Left cardiac atrium (tissue), 4 donors: ENCODE data around the gene GRPEL2. TPM values are rescaled to one million over a fixed set of nuclear protein-coding genes. Genes with fewer than 3 reads are reported as not detected.

Source experiments
- ATAC-seq, 2 donors: fragments of 200-7000 bp; cut with Tn5 transposase; one replicate each; pipeline ENCODE4 v1.9.1; 2020; ENCODE audit warnings: mild to moderate bottlenecking in 2 of 2, moderate library complexity in 2 of 2
- DNase-seq: peaks from one replicate; pipeline ENCODE4 v3.0.0-alpha.2; 2020
- intact Hi-C, 2 donors: fragments of 100-400 bp; cut with DNase I; formaldehyde crosslinking; loops; one replicate each; pipeline versions ENCODE4 v1.14.1 to v1.15.1; 2022 to 2023
- long read RNA-seq: library from polyadenylated mRNA; unstranded; transcript quantifications from one replicate; pipeline ENCODE4 v2.0.0, GENCODE V29; 2021
- total RNA-seq, 2 donors: library from RNA; stranded (reverse); fragmentation: NEBNext Ultra II Directional; extraction: Animal tissue kit (Norgen Biotek cat#: 25700); gene quantifications; one replicate each; pipeline ENCODE4 v1.2.1, GENCODE V29; 2021
- donor health status: DM: no; HTN: yes; CAD: no.
- donor health status: DM: no; HTN: yes; CAD: no; lungs with severe emphysema.
- donor health status: DM: yes; HTN: yes; CAD: no.
- donor health status: Dilated cardiomyopathy.

The GRPEL2 gene
- 10 to 100 TPM in 1 of 2 donors, 1 to 10 TPM in 1; 8.7 to 15.4 TPM for total RNA-seq
- long read RNA-seq, full-length matches to known transcripts: 10 of 17 reads
- long read RNA-seq, partial matches to known transcripts: 0 of 17 reads
- long read RNA-seq, other reads (novel, unspliced or antisense): 7 of 17 reads

- intact Hi-C loops: no loop called here
- DNase-seq (peak; percentile 98), ATAC-seq (peak; percentile 98 to 99)
Measured at GRCh38 chr5:149345147-149345891, at the start of gene GRPEL2. Gene GRPEL2, plus strand, starts transcription at chr5:149345499. Its CDS starts 41 bp downstream, at chr5:149345540.

- peak; percentile 77 to 78 for ATAC-seq
- intact Hi-C loops: no loop called here
- DNase-seq: no peak
Measured at GRCh38 chr5:149297340-149298025, 47.8 kb upstream of the GRPEL2 start.

GRCh38 chr5:149298163-149298562, 47.1 kb upstream of the GRPEL2 start:
- intact Hi-C loops: no loop called here
- no peak for ATAC-seq
- no peak for DNase-seq

GRCh38 chr5:149298842-149299404, 46.4 kb upstream of the GRPEL2 start:
- intact Hi-C loops: no loop called here
- peak; percentile 15 to 48 for ATAC-seq
- peak; percentile 55 for DNase-seq

GRCh38 chr5:149299451-149300054, 45.7 kb upstream of the GRPEL2 start:
- peak; percentile 68 for DNase-seq
- peak; percentile 5 to 52 for ATAC-seq
- intact Hi-C loops: no loop called here

GRCh38 chr5:149300441-149300840, 44.9 kb upstream of the GRPEL2 start:
- no peak for ATAC-seq
- intact Hi-C loops: no loop called here
- DNase-seq: no peak

- intact Hi-C loops: no loop called here
- ATAC-seq (no peak), DNase-seq (no peak)
Measured at GRCh38 chr5:149301049-149301743, 44.1 kb upstream of the GRPEL2 start.

- ATAC-seq (no peak), DNase-seq (no peak)
- intact Hi-C loops: no loop called here
Measured at GRCh38 chr5:149301744-149302380, 43.4 kb upstream of the GRPEL2 start.

GRCh38 chr5:149302641-149303040, 42.7 kb upstream of the GRPEL2 start:
- DNase-seq: no peak

GRCh38 chr5:149303210-149303609, 42.1 kb upstream of the GRPEL2 start:
- no peak for ATAC-seq
- DNase-seq: no peak
- intact Hi-C loops: no loop called here

More at GRCh38 chr5:149302641-149303040, 42.7 kb upstream of the GRPEL2 start:
- intact Hi-C loops: no loop called here
- ATAC-seq: no peak

GRCh38 chr5:149304195-149305078, 40.9 kb upstream of the GRPEL2 start:
- DNase-seq (no peak), ATAC-seq (peak; percentile 21 to 55)
- intact Hi-C loops: no loop called here

- ATAC-seq (no peak), DNase-seq (no peak)
- intact Hi-C loops: no loop called here
Measured at GRCh38 chr5:149309354-149309753, 35.9 kb upstream of the GRPEL2 start.

- ATAC-seq (no peak), DNase-seq (no peak)
- intact Hi-C loops: no loop called here
Measured at GRCh38 chr5:149310488-149310887, 34.8 kb upstream of the GRPEL2 start.

- peak; percentile 12 to 66 for ATAC-seq
- intact Hi-C loops: no loop called here
- peak; percentile 85 for DNase-seq
Measured at GRCh38 chr5:149310947-149311658, 34.2 kb upstream of the GRPEL2 start.

- DNase-seq (no peak), ATAC-seq (no peak)
- intact Hi-C loops: no loop called here
Measured at GRCh38 chr5:149313151-149313841, 32.0 kb upstream of the GRPEL2 start.

GRCh38 chr5:149314571-149315111, 30.7 kb upstream of the GRPEL2 start:
- intact Hi-C loops: loop anchor here in 1 of 2 donors (2.0 to 5.0 kb wide), 2 partner anchors 53 to 250 kb away; no protein-coding TSS in a partner anchor
- no peak for ATAC-seq

More at GRCh38 chr5:149314571-149315111, 30.7 kb upstream of the GRPEL2 start:
- no peak for DNase-seq
